ENCODE data around the gene ANKRD33B. TPM values are rescaled to one million over a fixed set of nuclear protein-coding genes. Genes with fewer than 3 reads are reported as not detected.

The ANKRD33B gene
- total RNA-seq: 5.3 and 6.9 TPM in 2 replicates

DNA sequence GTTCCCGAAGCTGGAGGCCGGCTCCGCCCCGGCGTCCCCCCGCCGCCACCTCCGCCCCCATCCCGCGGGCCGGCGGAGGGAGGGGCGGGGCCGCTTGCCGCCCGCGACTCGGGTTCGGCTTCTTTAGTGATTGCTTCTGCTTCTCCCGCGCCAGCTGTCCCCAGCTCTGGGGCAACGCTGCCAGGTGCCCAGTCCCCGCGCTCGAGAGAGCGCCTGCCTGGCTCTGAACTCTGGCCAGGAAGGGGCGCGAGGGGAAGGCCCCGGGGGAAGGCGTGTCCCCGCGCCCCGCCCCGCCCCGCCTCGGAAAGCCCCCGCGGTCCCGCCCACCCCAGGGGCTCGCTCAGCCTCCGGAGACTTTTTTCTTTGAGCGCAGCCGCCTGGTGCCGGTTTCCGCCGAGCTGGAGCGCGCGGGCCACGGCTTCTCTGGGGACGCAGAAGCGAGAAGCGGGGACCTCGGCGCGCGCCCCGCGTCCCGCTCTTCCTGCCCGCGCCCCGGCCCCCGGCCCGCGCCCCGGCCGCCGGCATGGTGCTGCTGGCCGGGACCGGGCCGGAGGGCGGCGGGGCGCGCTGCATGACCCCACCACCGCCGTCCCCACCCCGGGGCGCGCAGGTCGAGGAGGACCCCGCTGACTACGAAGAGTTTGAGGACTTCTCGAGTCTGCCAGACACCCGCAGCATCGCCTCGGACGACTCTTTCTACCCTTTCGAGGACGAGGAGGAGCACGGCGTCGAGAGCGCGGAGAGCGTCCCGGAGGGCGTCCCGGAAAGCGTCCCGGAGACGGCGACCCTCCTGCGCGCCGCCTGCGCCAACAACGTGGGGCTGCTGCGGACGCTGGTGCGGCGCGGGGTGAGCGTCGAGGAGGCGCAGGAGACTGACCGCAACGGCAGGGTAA, at the start of gene ANKRD33B:
Gene ANKRD33B, plus strand, starts transcription at position 126 of the 893 bp plus-strand sequence. Its CDS starts 398 bp downstream, at position 524.

Other genes with a start within 250 kb of the ANKRD33B start
- 17.2 and 17.4 TPM in 2 replicates for gene MARCHF6, start 210.4 kb upstream of the ANKRD33B start, total RNA-seq
- gene ROPN1L, start 122.2 kb upstream of the ANKRD33B start, total RNA-seq: 1.4 and 2.5 TPM in 2 replicates
- gene DAP, start 197.2 kb downstream of the ANKRD33B start, total RNA-seq: 29.6 and 32.6 TPM in 2 replicates